OCI-M2 (cell line): ENCODE results near the gene CYSRT1.

Source experiments
- DNase-seq: peaks from one replicate; lab custom pipeline; 2025; ENCODE audit not compliant: unreplicated experiment; lab: John Stamatoyannopoulos, UW

CYSRT1 gene, protein sequence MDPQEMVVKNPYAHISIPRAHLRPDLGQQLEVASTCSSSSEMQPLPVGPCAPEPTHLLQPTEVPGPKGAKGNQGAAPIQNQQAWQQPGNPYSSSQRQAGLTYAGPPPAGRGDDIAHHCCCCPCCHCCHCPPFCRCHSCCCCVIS

DNA sequence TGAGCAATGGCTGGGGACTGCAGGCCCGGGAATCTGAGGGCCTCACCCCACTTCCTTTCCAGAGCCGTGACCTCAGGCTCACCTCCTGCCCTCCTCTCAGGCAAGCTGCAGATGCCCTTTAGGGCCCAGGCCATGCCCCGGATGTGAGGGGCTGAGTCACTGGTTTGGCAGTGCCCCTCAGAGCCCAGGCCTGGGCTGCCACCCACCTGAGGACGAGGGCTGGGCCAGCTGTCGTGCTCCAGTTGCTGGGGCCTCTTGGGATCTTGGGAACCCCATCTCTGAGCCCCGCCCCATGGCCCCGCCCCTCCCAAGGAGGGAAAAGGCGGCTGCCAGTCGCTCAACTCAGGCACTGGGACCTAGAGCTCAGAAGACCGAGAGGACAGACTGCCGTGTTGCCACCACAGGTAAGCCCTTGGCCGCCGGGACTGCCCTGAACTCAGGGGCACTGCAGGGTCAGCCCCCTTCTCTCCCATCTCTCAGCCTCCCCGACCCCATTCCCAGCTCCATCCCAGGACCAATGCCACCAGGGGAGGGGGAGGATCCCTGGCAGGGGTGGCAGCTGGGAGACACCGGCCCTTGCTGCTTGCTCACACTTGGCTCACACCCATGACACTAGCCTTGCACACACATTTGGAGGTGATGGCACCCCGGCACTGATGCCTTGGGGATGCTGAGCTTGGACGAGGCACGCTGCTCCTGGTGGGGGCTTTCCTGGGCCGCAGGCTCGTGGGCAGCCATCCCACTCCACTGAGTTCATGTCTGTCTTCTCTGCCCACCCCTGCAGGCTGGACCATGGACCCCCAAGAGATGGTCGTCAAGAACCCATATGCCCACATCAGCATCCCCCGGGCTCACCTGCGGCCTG lies at the start of gene CYSRT1:
Gene CYSRT1 (plus strand): TSS at position 345 of the 865 bp plus-strand sequence. CDS start 448 bp downstream, at position 793.
- no peak for DNase-seq

DNA sequence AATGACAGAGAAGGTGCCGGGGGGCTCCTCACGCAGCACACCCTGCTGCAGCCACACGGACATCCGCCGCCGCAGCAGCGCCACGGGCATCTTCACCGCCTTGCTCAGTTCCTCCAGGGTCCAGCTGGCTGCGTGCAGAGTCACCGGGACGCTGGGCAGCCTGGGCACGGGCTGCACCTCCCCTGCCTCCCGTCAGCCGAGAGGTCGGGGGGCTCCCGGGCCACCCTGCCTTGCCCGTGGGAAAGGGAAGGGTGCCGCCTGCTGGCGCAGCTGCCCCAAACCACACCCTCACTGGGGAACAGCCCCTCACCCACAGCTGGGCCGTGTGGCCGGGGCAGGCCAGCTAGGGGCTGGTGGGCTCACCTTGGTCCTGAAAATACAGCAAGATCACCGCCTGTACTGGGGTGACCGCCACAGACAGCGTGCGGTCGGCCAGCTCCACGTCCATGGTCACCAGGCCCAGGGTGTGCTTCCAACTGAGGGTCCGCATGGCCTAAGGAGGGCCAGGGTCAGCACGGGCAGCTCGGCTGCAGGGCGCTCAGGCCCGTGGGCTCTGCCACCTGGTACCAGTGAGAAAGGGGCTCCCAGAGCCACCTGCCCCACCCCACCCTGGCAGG lies 49.5 kb upstream of the CYSRT1 start:
- DNase-seq = no peak

DNA sequence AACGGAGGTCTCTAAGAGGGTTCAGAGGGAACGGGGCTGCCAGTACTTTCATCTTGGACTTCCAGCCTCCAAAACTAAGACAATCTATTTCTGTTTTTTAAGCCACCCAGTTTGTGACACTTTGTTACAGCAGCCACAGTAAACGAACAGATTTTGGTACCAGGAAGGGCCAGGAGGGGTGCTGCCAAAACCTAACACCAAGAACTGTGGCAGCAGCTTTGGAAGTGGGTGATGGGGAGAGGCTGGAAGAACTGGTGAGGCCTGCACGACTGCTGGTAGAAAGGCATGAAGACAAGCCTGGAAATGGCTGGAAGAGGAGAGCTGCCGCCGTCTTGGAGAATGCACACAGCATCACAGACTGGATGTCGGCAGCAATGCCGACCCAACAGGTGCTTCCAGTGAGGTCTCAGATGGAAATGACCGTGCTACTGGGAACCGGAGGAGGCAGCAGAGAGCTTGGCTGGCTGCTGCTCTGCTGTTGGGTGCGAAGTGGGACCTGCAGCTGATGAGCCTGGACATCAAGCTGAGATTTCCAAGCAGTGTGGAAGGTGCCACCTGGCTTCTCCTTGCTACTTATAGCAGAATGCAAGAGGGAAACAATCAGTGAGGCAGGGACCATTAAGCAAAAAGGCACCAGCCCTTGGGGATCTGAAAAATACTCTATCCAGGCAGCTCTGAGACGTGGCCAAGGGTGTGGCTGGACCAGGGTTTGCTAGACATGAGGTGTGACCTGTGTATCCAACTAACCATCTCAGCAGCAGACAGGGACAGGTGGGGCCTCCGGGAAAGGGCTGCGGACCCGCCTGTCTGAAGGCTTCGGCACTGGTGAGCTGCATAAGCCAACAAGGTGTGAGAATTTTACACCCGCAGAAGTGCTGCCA lies 48.4 kb upstream of the CYSRT1 start:
- DNase-seq = no peak

DNA sequence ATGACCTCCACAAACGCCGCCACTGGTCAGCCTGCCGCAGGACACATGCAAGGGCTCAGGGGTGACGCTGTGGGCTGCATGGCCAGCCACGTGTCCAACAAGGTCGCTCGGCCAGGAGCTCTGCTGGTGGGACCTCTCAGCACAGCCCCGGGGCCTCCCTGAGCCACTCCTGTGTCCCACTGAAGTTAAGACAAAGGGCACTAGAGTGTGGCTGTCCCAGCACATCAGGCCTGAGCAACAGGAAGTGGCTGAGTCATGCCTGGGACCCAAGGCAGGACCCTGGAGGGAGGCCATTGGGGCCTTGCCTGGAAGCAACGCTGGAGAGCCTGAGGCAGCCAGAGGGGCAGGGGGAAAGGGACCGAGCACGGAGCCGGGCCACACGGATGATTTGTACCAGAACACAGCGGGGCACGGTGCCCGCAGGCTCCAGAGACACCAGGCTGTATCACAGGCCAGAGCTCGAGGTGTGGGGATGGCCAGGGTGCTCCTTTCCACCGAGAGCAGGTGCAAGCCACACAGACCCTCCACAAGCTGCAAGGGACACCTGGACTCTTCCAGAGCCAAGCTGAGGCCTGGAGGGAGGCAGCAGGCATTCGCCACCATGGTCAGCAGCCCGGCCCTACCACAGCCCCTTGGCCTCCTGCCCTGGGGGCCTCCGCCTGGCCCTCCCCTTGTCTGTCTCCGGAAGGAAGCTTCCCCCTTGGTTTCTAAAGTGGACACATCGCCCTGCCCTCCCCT lies 46.6 kb upstream of the CYSRT1 start:
- DNase-seq = no peak

DNA sequence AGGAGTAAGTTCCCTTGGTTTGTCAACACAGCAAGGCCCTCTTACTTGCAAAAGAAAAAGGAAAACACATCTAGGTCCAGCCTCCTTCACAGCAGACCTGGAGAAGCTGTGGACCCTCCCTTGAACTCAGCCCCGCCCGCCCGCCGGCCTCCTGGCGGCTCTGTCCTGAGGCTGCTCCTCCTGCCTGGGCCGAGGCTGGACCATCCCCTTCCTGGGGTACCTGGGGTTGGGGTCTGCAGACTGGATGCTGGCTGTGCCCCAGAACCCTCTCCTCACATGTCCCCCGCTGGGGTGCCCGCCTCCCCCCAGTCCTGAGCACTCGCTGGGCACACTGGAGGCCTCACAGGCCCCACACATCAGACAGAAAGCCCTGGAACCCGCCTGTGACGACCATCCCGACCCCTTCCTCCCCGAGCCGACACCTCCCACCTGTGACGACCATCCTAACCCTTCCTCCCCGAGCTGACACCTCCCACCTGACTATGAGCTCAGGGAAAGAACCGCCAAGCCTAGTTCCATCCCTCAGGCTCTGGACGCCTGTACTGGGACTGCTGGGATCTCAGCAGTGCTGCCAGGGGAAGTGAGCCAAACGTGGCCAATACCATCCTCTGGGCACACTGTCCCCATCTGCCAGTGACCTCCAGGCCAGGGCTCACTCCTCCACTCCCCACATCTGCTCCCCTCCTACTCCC lies 45.9 kb upstream of the CYSRT1 start:
- no peak for DNase-seq

DNA sequence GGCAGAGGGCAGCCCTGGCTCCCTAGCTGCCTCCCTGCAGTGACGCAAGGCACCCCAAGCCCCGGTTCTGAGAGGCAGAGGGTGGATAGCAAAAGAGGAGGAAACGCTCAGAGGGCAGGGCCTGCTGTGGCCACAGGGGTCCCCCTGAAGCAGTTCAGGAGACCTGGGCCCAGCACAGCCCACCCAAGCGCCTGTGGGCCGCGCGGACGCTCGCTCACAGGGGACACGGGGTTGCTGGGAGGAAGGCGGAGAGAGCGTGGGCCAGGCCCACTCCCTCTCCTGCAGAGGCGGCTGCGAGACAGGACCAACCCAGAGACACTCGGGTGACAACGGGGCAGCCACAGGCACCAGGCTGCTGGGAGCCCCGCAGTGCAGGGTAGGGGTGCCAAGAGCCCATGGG lies 45.2 kb upstream of the CYSRT1 start:
- DNase-seq = no peak

DNA sequence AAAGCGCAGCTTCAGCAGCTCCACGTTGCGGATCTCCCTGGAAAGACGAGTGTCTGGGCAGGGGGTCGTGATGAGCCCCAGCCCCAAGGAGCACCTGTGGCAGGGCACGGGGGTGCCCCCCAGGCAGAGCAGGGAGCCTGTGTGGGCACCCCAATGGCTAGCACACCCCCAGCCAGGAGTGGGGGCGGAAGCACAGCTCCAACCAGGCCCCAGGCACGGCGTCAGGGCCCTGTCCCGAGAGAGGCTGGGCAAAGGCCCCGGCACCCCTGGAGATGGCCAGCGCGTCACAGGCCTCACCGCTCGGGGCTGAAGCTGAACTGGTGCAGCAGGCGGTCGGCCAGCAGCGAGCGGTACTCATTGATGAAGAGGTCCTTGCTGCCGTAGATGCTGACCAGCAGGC lies 44.5 kb upstream of the CYSRT1 start:
- DNase-seq = no peak

DNA sequence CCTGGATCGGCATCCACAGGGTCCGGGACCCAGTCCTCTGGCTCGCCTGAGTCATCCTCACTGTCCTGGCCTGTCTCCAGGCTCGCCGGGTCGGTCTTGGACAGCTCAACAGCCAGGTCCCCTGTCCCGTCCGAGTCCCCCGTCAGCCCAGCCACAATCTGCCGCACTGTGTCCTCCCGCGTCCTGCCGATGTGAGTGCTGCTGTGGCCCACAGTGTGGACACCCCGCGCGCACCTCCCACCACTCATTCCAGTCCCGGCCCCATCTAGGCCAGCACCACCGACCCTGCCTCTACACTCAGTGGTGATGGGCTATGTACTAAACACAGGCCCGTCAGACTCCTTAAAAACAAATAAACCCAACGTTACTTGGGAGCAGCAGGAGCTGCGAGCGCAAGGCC lies 43.3 kb upstream of the CYSRT1 start:
- no peak for DNase-seq

DNA sequence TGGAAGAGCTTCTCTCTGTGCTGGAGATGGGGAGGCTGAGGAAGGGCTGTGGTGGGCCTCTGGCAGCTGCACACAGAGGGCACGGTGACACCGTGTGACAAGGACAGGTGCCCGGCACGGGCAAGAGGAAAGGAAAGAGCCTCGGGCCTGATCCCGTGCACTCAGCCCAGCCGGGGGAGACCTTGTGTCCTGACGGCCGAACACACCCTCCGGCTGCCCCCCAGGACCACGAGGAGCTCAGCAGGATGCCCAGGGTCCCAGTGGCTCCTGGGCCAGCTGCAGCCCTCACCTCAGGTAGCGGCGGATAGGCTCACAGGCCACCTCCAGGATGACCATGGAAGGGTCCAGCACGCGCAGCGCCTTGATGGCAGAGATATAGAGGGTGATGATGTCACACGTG lies 42.1 kb upstream of the CYSRT1 start:
- no peak for DNase-seq

DNA sequence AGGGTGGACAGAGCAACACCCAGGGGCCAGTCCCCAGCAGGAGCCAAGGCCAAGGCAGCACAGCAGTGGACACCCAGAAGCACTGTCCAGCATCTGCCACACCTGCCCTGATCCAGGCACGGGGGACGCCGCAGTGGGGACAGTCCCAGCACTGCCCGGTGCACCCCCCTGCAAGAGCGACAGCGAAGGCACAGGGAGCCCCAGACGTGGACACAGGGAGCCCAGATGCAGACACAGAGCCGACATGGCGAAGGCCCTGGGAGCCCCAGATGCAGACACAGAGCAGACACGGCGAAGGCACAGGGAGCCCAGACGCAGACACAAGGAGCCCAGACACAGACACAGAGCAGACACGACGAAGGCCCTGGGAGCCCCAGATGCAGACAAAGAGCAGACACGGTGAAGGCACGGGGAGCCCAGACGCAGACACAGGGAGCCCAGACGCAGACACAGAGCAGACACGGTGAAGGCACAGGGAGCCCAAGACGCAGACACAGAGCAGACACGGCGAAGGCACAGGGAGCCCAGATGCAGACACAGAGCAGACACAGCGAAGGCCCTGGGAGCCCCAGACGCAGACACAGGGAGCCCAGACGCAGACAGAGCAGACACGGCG lies 40.9 kb upstream of the CYSRT1 start:
- DNase-seq = no peak

DNA sequence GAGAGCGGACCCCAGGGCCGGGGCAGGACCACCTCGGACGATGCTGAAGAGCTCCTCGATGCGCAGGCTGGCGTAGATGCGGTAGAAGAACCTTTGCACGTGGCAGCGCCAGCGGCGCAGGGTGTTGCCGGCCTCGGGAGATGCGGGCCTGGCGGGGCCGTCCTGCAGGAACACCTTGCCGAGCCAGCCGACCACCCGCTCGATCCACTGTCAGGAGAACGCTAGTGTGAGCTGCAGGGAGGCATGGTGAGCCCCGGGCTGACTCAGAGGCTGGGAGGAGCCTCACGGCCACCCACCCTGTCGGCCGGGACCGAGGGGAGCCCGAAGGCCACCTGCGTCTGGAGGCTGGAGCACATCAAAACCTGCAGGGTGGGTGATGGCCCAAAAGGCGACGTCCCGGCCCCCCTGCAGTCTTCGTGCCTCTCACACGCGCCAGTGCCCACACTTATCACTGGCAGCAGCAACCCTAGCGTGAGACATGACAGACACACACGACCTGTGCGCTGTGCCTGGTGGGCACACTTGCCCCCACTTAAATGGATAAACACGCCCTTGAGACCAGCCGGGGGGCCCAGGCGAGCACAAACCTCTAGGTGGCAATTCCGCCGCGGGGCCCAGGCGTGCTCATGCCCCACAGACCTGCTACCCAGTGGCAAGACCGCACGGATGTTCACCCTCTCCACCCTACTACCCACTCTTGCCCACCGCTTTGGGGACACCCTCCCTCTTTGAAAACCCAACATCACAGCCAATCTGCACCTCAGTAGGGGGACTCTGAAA lies 39.9 kb upstream of the CYSRT1 start:
- DNase-seq = no peak

DNA sequence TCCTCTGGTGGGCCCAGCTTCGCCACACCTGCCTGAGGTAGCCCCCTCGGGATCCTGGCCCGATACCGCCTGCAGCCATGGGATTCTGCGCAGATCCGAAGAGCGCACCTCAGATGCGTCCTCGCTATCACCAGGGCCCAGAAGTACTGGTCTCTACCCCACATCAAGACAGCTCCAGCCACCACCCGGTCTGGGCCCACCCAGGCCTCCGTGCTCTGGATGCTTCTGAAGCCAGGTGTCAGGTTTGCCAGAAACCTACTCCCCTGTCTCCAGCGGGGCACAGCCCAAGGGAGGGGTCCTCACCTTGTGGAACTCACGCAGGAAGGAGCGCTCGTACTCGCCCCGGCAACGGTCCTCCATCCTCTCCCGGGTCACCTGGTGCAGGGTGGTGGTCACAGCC lies 39.1 kb upstream of the CYSRT1 start:
- DNase-seq = no peak

DNA sequence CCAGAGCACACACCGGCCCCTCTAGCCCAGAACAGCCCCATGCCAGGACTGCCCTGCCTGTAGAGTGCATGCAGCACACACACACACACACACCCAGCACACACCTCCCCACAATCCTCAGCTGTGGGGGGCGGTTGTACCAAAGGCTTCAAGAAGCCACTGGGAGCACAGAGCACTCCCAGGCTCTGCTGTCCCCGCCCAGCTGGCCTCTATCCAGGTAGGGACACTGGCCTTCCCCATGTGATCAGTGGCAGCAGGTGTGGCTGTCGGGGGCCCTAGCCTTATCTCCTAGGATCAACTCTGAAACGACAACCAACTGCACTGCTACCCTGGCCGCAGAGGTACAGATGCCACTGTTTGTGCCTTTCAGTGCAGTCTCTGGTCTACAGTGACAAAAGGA lies 38.6 kb upstream of the CYSRT1 start:
- DNase-seq = no peak

DNA sequence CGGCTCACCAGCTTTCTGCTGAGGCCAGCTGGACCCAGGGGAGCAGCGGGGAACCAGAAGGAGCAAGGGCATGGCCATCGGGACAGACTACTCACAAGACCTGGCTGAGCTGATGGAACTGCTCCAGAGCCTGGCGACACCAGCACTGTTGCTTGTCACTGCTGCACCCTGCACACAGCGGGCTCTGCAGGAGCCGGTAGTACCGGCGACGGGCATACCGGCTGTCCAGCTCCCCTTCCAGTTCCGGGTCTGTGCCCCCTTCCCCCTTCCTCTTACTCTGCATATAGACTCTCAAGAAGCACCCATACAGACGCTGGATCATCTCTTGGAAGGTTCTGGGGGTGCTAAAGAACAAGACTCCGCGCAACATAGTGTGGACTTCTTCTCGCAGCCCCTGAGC lies 37.6 kb upstream of the CYSRT1 start:
- DNase-seq = no peak

DNA sequence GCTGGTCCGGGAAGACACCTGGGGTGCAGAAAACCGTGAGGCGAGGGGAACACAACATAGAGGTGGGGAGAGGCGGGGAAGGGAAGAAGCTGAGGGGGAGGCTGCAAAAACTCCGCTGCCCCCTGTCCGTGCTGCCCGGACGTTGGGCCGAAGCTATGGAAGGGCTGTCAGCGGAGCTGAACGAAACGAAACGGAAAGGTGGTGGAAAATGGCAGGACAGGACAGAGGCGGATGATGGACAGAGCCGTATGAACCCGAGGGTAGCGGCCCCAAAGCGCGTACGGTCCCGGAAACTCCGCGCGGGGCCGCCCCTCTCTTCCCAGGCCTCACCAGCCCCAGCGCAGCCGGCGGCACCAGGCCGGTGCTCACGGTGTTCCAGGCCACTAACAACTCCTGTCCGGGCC lies 36.9 kb upstream of the CYSRT1 start:
- DNase-seq = no peak

DNA sequence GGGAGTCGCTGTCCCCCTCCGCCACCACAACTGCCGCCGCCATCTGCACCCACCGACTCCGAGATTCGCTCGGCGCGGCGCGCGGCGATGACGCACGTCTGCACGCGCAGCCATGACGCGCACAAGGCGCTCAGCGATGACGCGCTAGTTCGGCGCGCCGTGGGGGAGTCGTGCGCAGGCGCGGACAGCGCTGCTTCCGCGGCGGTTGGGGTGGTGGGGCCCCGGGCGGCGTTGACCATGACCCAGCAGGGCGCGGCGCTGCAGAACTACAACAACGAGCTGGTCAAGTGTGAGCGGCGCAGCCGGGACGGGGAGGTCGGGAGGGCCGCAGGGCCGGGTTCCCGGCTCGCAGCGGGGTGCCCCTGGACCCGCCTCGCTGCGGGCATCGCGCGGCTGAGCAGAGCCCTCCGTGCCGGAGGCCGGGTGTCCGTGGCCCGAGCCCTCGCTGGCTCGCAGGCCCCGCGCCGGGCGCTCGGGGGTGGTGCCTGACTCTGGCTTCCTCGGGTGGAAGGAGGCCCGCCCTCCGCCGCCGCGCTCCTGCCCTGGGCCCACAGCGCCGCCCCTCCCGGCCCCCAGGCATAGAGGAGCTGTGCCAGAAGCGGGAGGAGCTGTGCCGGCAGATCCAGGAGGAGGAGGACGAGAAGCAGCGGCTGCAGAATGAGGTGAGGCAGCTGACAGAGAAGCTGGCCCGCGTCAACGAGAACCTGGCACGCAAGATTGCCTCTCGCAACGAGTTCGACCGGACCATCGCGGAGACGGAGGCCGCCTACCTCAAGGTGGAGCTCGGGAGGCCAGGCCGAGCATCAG lies 36.3 kb upstream of the CYSRT1 start, which contains the start of the genes ANAPC2 and SSNA1:
Gene ANAPC2 (minus strand): TSS at position 71 of the 807 bp plus-strand sequence. CDS start 28 bp downstream, at position 43.
Gene SSNA1 (plus strand): TSS at position 187 of the 807 bp plus-strand sequence. CDS start 51 bp downstream, at position 238.
- peak; percentile 39 for DNase-seq
